ENCODE measurements around the gene TMEM175.
"Not testable (repeated sequence)": the region's sequence is repeated elsewhere in the genome, so short reads cannot be mapped to it uniquely, and the experiment has no call there.

Gene TMEM175

DNA sequence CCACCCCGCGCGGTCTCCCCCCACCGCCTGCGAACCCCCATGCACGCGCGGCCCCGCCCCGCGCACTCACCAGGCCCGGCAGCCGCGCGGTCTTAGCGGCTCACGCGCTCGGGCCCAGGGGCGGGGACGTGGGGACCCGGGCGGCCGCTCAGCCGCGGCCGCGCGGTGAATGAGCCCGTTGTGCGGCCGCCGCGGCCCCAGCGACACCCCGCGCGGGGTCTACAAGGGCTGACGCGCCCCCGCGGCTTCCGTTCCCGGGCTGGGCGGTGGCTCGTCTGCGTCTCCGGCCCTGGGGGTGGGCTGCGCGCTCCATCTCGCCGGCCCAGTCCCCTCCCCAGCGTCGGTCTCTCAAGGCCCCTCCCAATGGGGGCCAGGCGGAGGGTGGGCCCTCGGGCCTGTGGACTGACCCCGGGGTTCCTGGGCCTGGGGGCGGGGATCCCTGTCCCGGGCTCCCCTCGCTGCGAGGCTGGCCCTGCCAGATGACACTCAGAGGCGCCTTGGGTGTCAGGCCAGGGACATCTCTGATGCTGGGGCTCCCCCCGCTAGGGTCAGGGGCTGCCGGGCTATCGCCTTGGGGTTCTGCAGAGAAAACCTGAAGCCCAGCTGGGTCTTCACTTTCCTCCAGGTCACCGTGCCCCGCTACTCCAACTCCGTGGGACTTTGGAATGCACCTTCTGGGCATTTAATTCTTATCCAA is 65.3 kb downstream of the TMEM175 start:
- no peak overlapping the region for H3K4me3 ChIP-seq (ENCODE audit: low read depth, low read length)
- DNase-seq (ENCODE audit: low read depth), result no peak
- no peak for TF ChIP-seq MYC (IDR thresholded peaks at IDR 0.05; ENCODE audit: low read depth, low read length)

DNA sequence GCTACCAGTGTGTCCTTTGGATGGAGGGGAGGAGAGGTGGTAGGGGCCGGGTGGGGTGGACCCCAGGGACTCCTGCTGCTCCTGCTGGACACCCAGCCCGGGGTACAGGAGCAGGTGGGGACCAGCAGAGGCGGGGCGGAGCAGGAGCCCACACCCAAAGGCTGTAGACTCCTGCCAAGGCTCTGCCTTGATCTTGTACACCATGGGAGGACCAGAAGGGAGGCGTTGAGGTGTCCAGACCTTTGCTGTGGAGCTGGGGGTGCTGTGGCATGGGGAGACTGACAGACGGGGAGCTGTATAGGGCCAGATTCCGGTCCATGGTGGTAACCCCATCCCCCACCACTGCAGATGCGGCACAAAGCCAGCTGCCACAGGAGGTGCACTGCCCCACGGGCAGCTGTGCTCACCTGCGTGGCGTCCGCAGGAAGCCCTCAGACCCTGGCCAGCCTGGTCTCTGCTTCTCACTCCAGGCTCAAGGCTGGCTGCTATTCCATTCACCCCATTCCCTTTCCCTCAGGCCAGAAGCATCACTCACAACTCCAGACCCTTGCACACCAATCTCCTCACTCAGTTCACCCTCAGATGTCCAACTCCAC is 65.9 kb downstream of the TMEM175 start:
- DNase-seq (ENCODE audit: low read depth), result no peak
- TF ChIP-seq POLR2A (IDR thresholded peaks at IDR 0.05; ENCODE audit: extremely low read depth, insufficient read length) (no peak), MAX (IDR thresholded peaks at IDR 0.05; ENCODE audit: low read depth, low read length) (no peak), MYC (IDR thresholded peaks at IDR 0.05; ENCODE audit: low read depth, low read length) (no peak)
- TF ChIP-seq, protein P1, sequence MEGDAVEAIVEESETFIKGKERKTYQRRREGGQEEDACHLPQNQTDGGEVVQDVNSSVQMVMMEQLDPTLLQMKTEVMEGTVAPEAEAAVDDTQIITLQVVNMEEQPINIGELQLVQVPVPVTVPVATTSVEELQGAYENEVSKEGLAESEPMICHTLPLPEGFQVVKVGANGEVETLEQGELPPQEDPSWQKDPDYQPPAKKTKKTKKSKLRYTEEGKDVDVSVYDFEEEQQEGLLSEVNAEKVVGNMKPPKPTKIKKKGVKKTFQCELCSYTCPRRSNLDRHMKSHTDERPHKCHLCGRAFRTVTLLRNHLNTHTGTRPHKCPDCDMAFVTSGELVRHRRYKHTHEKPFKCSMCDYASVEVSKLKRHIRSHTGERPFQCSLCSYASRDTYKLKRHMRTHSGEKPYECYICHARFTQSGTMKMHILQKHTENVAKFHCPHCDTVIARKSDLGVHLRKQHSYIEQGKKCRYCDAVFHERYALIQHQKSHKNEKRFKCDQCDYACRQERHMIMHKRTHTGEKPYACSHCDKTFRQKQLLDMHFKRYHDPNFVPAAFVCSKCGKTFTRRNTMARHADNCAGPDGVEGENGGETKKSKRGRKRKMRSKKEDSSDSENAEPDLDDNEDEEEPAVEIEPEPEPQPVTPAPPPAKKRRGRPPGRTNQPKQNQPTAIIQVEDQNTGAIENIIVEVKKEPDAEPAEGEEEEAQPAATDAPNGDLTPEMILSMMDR (IDR thresholded peaks at IDR 0.05; ENCODE audit: low read depth, low read length), result no peak
- H3K4me3 ChIP-seq (ENCODE audit: low read depth, low read length), result no peak overlapping the region

- not testable (repeated sequence) for DNase-seq (ENCODE audit: low read depth); H3K4me3 ChIP-seq (ENCODE audit: low read depth, low read length)
These were observed 67.1 kb downstream of the TMEM175 start for GRCh38 chr4:999240-999863.

DNA sequence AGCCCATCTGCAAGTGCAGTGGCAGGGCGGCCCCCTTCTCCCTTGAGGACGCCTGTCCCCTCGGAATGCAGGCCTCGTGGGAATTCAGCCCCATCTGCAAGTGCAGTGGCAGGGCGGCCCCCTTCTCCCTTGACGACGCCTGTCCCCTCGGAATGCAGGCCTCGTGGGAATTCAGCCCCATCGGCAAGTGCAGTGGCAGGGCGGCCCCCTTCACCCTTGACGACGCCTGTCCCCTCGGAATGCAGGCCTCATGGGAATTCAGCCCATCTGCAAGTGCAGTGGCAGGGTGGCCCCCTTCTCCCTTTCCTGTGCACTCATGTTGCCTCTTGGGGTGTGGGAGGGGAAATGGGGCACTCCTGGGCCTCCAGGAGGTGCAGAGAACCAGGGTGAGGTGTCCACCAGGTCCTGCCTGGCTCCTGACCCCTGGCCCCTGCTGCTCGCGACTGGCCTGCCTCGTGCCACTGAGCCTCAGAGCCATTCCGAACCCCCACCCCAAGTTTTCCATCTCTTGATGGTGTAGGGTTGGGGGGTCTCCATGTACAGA is 67.7 kb downstream of the TMEM175 start:
- no peak overlapping the region for H3K4me3 ChIP-seq (ENCODE audit: low read depth, low read length)
- no peak for TF ChIP-seq POLR2A (IDR thresholded peaks at IDR 0.05; ENCODE audit: extremely low read depth, insufficient read length)
- no peak for TF ChIP-seq MAX (IDR thresholded peaks at IDR 0.05; ENCODE audit: low read depth, low read length)
- TF ChIP-seq MYC (IDR thresholded peaks at IDR 0.05; ENCODE audit: low read depth, low read length), result no peak
- TF ChIP-seq, protein P1 (IDR thresholded peaks at IDR 0.05; ENCODE audit: low read depth, low read length), result no peak
- no peak for DNase-seq (ENCODE audit: low read depth)

DNA sequence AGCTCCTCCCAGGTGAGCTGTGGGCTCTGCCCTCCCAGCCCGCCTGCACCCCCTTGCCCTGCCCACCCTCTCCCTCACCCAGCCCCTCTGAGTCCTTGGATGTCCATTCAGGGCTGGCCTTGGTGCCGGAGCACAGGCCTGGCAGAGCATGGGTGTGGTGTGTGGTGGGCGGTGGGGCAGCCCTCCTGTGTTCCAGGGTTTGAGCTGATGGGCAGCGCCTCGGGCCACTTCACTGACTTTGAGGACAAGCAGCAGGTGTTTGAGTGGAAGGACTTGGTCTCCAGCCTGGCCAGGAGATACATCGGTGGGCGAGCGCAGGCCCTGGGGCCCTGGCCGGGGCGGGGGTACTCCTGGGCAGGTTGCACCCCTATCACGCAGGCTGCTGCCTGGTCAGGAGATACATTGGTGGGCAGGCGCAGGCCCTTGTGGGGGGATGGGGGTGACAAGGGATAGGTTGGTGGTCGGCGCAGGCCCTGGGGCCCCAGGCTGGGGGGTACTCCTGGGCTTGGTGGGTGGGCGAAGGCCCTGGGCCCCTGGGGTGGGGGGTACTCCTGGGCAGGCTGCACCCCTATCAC is 68.5 kb downstream of the TMEM175 start:
- no peak overlapping the region for H3K4me3 ChIP-seq (ENCODE audit: low read depth, low read length)
- DNase-seq (ENCODE audit: low read depth), result no peak
- TF ChIP-seq, protein P1 (IDR thresholded peaks at IDR 0.05; ENCODE audit: low read depth, low read length), result no peak
- TF ChIP-seq MAX (IDR thresholded peaks at IDR 0.05; ENCODE audit: low read depth, low read length) (no peak), POLR2A (IDR thresholded peaks at IDR 0.05; ENCODE audit: extremely low read depth, insufficient read length) (no peak), MYC (IDR thresholded peaks at IDR 0.05; ENCODE audit: low read depth, low read length) (no peak)

DNA sequence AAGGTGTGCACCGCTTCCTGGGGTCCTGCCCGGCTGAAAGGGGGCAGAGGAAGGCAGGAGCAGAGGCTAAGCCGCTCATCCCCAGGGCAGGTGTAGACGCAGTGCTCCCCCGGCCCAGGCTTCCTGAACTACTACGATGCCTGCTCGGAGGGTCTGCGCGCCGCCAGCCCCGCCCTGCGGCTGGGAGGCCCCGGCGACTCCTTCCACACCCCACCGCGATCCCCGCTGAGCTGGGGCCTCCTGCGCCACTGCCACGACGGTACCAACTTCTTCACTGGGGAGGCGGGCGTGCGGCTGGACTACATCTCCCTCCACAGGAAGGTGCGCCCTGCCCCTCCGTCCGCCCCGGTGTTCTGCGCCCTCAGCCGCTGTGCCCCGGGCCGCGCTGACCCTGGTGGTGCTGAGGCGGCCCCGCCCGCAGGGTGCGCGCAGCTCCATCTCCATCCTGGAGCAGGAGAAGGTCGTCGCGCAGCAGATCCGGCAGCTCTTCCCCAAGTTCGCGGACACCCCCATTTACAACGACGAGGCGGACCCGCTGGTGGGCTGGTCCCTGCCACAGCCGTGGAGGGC is 69.4 kb downstream of the TMEM175 start:
- no peak for DNase-seq (ENCODE audit: low read depth)
- TF ChIP-seq MAX (IDR thresholded peaks at IDR 0.05; ENCODE audit: low read depth, low read length) (no peak), POLR2A (IDR thresholded peaks at IDR 0.05; ENCODE audit: extremely low read depth, insufficient read length) (no peak), MYC (IDR thresholded peaks at IDR 0.05; ENCODE audit: low read depth, low read length) (no peak)
- TF ChIP-seq, protein P1 (IDR thresholded peaks at IDR 0.05; ENCODE audit: low read depth, low read length), result no peak
- H3K4me3 ChIP-seq (ENCODE audit: low read depth, low read length), result no peak overlapping the region
